ENCODE results near the gene ULK3. TPM values are rescaled to one million over a fixed set of nuclear protein-coding genes. Genes with fewer than 3 reads are reported as not detected.

Gene ULK3
- total RNA-seq, 1 donor from 2014 or later: 47.5 TPM

DNA sequence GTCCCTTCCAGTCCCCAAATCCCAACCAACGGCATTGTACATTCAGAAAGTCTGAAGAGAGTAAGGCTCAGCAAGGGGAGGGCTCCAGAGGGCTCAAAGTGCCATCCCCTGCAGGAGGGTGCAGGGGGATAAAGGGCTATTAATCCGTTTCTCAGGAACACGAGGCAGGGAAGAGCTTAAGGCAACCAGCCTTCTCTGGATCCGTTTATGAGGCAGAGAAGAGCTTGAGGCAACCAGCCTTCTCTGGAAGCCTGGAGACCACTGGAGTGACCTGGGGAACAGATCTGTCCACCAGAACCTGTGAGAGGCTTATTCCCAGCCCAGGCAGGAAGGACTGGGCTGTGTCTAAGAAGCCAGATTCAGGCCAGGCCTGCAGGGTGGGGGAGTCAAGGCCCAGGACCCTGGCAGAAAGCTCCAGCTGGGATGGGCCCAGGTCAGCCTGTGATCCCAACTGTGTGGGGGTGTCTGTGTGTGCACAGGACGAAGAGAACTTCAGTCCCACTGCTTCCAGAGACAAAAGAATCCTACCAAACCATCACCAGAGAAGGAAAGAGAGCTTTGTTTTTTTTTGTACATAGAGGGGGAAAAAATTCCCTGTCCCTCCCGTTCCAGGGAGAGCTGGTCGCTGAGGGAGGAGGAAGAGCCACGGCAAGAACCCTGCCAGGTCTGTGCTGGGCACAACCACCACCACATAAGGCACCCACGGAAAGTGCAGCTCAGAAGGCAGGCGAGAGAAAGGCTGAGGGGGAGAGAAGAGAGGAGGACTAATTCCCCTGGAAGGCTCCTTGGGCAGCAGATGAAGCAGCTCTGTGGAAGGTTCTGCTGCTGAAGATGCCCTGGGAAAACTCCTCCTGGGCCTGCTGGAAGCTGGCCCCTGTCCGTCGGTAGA, 1.6 kb upstream of the ULK3 start:
- intact Hi-C loops (cut with micrococcal nuclease): loop anchor here (10.0 kb wide), 1 partner anchor 60 kb away; the partner anchor contains the start of gene FAM219B
- DNase-seq (no peak), ATAC-seq (no peak)

- intact Hi-C loops (cut with micrococcal nuclease): loop anchor here (10.0 kb wide), 1 partner anchor 61 kb away; the partner anchor contains the start of gene FAM219B
- ATAC-seq (no peak), DNase-seq (no peak)
Measured at GRCh38 chr15:74843891-74844299, 939 bp upstream of the ULK3 start.

DNA sequence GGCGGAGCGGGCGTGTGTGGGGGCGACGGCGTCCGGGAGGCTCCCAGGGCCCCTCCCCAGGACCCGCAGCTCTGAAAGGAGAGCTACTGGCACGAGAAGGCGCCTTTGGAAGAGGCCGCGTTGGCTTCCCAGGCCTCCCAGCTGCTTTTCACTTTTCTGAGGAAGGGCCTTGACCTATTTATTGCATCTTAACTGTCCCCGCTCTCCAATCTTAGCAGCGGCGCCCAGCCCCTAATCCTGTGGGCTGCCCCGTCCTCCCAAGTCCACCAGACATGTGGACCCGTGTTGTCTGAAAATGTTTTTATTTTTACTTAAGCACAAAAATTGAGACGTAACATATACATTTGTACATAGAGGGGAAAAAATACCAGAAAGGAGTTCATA, 481 bp upstream of the ULK3 start:
- ATAC-seq: no peak
- intact Hi-C loops (cut with micrococcal nuclease): loop anchor here (10.0 kb wide), 1 partner anchor 61 kb away; the partner anchor contains the start of gene FAM219B
- DNase-seq: no peak

GRCh38 chr15:74841891-74842373, 1.0 kb downstream of the ULK3 start:
- no peak for ATAC-seq
- DNase-seq: no peak
- intact Hi-C loops (cut with micrococcal nuclease): loop anchor here (10.0 kb wide), 1 partner anchor 63 kb away; the partner anchor contains the start of gene FAM219B

DNA sequence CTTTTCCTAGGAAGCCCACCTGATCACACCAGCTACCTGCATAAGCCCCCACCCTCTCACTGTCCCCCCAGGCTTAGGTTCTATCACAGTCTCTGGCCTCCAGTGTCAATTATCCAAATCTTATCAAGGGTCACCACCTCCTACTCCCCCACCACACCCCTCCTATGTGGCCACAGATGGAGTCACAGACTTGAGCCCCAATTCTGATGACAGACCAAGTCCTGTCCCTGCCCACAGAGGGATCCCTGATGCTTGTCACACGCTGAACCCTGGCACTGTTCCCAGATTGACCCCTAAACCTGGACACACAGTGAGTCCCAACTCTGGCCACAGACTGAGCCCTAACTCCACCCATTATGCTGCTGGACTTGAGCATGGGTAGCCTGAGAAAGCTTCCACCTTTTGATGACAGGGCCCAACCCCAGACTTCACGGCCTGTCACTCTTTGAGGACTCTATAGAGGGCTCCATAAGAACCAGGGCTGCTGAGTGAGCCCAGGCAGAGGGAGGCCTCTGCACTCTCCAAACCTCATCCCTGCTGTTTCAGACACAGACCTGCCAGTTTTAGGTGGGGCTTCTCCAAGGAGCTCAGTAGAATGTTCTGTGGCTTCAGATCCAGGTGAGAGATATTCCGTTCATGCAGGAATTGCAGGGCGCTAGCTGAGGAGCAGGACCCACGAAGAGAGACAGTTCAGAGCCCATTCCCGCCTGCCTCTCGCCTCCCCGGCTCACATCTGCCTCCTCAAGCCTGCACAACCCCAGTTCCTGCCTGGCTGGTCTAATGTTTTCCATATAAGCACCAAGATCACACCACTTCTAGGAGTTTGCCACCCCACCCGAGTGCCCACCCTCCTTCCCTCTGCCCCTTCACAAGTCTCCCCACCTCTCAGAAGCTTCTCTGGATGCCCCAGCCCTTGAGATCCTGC, 1.8 kb downstream of the ULK3 start:
- DNase-seq (no peak), ATAC-seq (no peak)
- intact Hi-C loops (cut with micrococcal nuclease): loop anchor here (10.0 kb wide), 1 partner anchor 64 kb away; the partner anchor contains the start of gene FAM219B

DNA sequence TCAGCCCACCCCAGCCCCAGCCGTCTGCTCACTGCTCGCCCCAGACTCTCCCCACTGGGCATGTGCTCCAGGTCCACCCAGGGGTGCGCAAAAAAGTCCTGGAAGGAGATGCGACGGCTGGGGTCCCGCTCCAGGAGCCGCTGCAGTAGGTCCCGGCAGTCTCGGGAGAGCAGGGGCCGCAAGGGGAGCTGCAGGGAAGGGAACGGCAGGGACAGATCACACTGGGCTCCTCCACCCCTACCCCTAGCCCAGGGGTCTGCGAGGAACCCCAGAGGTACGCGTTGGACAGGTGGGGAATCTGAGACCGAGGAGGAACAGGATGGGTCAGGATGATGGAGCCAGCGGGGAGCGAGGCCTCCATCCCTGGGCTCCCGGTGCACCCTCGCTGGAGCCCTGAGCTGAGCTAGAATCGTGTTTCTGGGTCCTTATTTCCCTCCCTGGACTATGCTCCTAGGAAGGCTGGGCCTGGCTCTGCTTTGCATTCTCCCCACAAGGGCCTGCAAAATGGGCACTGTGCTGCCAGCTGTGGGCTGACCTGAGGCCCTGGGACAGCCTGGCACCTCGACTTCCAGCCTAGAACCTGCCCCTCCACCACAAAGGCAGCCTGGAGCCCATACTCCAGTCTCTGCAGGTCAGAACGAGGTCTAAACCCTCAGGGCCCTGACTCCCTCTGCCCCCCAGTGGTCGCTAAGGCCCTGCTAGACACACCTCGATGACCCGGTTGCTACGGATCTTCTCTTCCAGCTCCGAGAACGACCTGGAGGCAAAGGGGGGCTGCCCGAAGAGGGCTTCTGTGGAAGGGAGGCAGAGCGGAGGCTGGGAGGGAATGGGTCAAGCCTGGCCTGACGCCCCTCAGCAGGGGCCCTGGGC, 3.2 kb downstream of the ULK3 start:
- DNase-seq: no peak
- intact Hi-C loops (cut with micrococcal nuclease): loop anchor here (10.0 kb wide), 1 partner anchor 65 kb away; the partner anchor contains the start of gene FAM219B
- ATAC-seq: no peak

DNA sequence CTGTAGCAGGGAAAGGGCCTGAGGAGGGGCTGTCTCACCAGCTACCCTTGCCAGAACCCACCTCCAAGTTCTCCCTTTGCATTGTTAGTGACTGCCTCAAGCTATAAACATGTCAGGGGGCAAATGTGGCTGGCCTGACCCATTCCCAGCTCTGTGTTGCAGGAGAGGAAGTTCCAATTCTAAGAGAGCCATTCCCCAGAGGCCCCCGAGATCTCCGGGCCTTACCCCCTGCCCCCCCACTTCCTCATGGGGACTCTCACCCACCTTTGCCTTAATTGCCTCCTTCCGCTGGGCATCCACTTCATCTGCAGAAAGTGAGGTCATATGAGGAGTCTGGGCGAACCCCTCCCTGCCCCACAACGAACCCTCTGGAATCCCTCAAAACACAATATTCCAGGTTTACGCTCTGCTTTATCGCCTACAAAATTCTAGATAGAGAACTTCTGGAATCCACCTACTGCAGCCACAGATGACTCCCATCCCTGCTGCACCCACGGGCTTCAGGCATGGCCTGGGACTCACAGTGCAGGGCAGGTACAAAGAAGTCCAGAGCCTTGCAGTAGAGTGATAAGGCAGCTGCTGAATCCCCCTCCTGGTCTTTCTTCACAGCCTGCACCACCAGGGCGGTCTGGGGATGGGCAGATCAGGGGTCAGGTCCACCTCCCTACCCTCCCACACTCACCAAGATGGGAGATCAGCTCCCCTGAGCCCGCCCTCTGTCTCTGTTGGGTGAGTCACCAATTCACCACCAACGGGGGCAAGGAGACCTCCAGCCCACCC, 4.0 kb downstream of the ULK3 start:
- intact Hi-C loops (cut with micrococcal nuclease): no loop called here
- no peak for ATAC-seq
- no peak for DNase-seq

DNA sequence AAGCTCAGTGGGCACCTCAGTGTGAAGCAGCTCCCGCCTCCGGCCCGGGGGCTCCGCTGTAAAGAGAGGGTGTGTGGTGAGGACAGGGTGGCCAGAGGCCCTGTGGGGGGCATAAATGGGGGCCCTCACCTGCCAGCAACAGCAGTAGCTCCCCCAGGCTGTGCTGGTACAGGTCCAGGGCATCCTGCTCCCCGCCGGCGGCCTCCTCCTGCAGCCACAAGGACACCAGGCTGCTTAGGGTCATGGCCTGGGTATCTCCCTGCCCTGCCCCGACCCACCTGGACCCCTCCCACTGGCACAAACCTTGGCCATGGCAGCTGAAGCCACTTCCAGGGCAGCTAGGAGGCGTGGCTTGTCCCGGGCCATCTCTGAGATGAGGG, 4.8 kb downstream of the ULK3 start:
- intact Hi-C loops (cut with micrococcal nuclease): no loop called here
- DNase-seq (no peak), ATAC-seq (no peak)

GRCh38 chr15:74837482-74838136, 5.3 kb downstream of the ULK3 start:
- DNase-seq (no peak), ATAC-seq (no peak)
- intact Hi-C loops (cut with micrococcal nuclease): no loop called here

DNA sequence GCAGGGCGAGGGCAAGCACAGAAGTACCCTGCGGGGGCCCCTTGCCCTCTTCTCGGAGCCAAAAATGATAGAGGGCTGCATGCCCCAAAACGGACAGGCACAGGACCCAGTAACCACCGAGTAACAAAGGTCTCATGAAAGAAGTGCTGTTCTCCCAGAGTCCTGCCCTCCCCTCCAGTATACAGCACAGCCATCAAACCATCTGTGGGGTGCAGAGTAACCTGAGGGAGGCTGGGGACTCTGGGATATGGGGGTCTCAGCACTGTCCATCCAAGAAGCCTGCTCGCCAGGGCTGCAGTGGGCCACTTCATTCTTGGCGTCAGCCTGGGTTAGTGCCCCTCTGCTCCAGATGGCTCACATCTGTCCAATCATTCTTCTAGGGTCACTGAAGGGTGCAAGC, 6.1 kb downstream of the ULK3 start:
- no peak for DNase-seq
- intact Hi-C loops (cut with micrococcal nuclease): no loop called here
- ATAC-seq: no peak

- ATAC-seq (peak; percentile 49), DNase-seq (peak; percentile 76)
- intact Hi-C loops (cut with micrococcal nuclease): no loop called here
Measured at GRCh38 chr15:74835312-74835823, 7.6 kb downstream of the ULK3 start.

- ATAC-seq (no peak), DNase-seq (no peak)
- intact Hi-C loops (cut with micrococcal nuclease): no loop called here
Measured at GRCh38 chr15:74833376-74834107, 9.4 kb downstream of the ULK3 start.

- intact Hi-C loops (cut with micrococcal nuclease): no loop called here
- no peak for ATAC-seq
- DNase-seq: no peak
Measured at GRCh38 chr15:74832826-74833225, 10.1 kb downstream of the ULK3 start.

DNA sequence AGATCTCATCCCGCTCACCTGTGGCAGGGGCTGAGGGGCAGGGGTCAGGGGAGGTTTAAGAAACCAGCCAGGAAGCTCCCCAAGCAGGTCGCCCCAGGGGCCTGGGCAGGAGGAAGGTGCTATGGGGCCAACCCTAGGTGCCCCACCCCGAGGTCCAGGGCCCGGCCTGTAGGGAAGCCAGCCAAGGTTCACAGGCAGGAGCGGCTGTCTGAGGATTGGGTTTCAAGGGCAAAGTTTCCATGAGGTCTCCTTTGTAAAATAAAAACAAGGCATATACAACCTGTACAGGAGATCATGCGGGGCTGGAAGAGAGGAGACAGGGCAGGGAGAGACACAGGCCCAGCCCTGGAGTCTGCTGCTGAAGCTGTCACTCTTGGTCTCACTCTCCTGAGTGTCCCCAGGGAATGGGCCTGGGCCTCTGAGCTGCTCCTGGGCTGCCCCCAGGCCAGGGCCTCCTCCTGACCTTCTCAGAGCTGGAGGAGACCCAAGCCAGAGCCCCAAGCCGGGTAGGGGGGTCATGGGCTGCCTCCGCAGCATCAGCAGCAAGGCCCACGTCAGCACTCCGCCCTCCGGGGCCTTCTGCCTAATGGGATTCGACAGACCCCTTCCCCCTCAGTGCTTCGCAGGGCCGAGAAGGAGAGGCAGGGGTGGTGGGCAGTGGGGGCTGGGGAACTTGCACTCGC, 11.0 kb downstream of the ULK3 start:
- no peak for DNase-seq
- intact Hi-C loops (cut with micrococcal nuclease): no loop called here
- ATAC-seq: peak; percentile 30

GRCh38 chr15:74830868-74831267, 12.1 kb downstream of the ULK3 start:
- ATAC-seq: peak; percentile 84
- peak; percentile 77 for DNase-seq
- intact Hi-C loops (cut with micrococcal nuclease): no loop called here

DNA sequence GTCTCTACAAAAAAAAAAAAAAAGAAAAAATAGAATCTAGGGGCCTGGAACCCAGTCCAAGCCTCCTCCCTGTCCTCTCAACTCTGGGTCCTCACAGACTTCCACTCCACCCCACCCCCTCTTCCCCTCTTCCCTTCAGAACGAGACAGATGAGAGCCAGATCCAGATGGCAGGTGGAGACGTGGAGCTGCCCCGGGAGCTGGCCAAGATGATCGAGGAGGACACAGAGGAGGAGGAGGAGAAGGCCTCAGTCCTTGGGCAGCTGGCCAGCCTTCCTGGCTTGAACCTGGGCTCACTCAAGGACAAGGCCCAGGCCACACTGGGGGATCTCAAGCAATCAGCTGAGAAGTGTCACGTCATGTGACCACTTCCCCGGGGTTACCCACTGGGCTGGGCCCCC, 13.0 kb downstream of the ULK3 start:
- intact Hi-C loops (cut with micrococcal nuclease): no loop called here
- ATAC-seq (no peak), DNase-seq (no peak)
